ENCODE data around the gene DNAJC30.

DNA sequence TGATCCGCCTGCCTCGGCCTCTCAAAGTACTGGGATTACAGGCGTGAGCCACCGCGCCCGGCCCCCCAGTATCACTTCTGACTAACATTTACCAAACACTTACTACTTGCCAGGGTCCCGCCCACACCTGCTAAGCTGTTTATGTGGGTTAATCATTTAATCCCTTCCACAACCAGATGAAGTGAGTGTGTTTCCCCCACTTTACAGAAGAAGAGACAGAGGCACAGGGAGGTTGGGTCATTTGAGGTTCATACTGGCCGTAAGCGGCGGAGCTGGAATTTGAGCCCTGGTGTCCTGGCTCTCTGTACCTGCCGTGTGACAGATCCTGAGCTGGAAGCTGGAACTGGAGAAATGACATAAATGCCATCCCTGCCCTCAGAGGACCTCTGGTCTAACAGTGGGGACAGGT lies 30.7 kb downstream of the DNAJC30 start:
- no peak for TF ChIP-seq FOXA1 (IDR thresholded peaks at IDR 0.05)
- TF ChIP-seq, protein P1, sequence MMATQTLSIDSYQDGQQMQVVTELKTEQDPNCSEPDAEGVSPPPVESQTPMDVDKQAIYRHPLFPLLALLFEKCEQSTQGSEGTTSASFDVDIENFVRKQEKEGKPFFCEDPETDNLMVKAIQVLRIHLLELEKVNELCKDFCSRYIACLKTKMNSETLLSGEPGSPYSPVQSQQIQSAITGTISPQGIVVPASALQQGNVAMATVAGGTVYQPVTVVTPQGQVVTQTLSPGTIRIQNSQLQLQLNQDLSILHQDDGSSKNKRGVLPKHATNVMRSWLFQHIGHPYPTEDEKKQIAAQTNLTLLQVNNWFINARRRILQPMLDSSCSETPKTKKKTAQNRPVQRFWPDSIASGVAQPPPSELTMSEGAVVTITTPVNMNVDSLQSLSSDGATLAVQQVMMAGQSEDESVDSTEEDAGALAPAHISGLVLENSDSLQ (IDR thresholded peaks at IDR 0.05), result no peak

All from HEK293T (cell line).